Right kidney (tissue), 1 donor: ENCODE data around the gene GRAMD1A.

Experiments
- DNase-seq: peaks from one replicate; pipeline ENCODE4 v3.0.0-alpha.2; 2016

Gene GRAMD1A

DNA sequence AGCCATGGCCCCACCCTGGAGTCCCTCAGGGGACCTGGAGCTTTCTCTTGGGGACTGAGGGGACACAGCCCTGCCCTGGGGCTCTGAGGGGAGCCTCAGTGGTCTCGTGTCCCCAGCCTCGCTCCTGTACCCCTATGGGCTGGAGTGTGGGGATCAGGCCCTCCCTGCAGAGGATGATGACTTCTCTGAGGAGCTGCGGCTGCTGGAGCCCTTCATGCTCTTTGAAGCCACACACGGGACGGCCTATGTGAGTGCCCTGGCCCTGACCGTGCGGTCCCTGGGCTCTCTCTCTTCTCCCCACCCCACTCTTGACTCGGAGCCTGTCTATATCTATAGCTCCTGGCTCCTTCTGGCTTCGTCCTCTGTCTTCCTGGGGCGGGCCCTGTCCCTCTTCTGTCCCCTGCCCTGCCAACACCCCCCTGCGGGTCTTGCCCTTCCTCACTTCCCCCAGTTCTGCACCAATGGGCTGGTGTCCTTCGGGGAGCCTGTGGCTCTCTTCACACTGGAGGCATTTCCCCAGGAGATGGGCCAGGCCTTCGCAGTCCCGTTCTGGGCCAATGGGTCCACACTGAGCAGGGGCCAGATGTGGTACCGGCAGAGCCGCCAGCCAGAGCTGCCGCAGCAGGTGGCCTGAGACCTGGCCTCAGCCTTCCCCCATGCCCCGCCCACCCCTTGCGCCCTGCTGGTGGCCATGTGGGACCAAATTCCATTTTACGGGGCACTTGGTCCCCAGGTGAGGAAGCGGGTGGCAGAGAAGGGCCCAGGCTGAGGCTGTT, 74.5 kb downstream of the GRAMD1A start:
- no peak for DNase-seq

DNA sequence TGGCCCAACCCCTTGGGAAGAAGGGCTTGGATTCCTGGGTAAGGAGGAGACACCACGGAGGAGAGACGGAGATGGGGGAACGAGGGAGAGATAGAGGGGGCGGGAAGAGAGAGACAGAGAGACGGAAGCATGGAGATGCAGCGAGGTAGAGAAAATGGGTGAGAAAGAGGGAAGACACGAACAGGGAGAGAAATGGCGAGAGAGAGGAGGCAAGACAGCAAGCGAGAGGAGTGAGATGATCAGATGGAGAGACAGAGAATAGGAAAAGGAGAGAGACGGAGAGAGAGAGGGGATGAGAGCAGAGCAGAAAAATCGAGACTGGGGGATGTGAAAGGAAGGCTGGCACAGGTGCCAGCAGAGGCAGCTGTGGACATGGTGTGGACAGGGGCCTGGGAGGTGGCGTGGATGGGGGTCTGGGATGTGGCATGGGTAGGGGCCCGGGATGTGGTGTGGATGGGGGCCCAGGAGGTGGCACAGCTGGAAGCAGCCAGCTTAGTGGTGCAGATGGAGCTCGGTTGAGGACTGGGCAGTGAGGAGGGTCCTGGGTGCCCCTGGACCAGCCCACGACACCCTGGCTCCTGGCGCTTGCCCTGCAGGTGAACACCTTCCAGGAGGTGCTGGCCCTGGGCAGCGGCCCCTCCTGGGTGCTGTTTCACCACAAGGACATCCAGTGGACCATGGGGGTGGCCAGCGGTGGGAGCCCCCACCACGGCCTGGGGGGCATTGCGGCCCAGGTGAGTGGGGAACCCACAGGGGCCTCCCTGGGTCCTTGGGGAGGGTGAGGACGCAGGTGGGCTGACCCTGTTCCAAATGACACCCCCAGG, 75.3 kb downstream of the GRAMD1A start:
- DNase-seq: no peak

DNA sequence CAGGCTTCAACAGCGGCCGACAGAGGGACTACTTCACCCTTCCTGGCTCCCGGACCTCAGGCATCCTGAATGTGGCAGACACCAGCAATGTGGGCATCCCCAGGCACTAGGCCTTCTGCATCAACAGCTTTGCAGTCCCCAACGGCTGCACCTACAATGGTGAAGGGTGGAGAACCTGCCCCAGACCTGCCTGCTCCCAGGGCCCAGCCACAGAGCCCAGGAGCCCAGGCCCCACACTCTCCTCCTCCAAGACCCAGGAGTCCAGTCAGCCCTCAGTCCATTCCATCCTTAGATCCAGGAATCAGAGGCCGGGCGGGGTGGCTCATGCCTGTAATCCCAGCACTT, 75.9 kb downstream of the GRAMD1A start:
- DNase-seq: no peak
